HEK293T (cell line): ENCODE measurements around the gene CEACAM6.

Experiments
- CTCF ChIA-PET: fragments of 350-600 bp; formaldehyde crosslinking; extraction: SDS; loops from one replicate; lab custom pipeline; 2021; ENCODE audit warnings: antibody characterized with exemption, inconsistent platforms; lab: Yijun Ruan, JAX
- POLR2A ChIA-PET: fragments of 350-600 bp; formaldehyde crosslinking; extraction: SDS; loops from one replicate; lab custom pipeline; 2020; ENCODE audit warnings: antibody characterized with exemption, inconsistent platforms; lab: Yijun Ruan, JAX
- DNase-seq: peaks from one replicate; pipeline ENCODE4 v3.0.0; 2012; ENCODE audit warnings: mixed read lengths; ENCODE audit errors: extremely low spot score
- ARNT ChIP-seq: fragments of 450-650 bp; IDR thresholded peaks from 2 replicates; pipeline ENCODE4 v1.6.1; 2017; ENCODE audit warnings: mild to moderate bottlenecking
- BHLHE40 ChIP-seq: fragments of 450-650 bp; IDR thresholded peaks from 2 replicates; pipeline ENCODE4 v1.6.1; 2016; ENCODE audit warnings: mild to moderate bottlenecking, moderate library complexity, borderline replicate concordance
- CTBP1 ChIP-seq: fragments of 450-650 bp; IDR thresholded peaks from 2 replicates; pipeline ENCODE4 v1.6.1; 2016; ENCODE audit warnings: borderline replicate concordance
- ELF4 ChIP-seq: fragments of 450-650 bp; IDR thresholded peaks from 2 replicates; pipeline ENCODE4 v1.6.1; 2017; ENCODE audit warnings: antibody characterized with exemption
- FOXA1 ChIP-seq: fragments of 450-650 bp; IDR thresholded peaks from 2 replicates; pipeline ENCODE4 v1.6.1; 2016; ENCODE audit warnings: mild to moderate bottlenecking
- FOXK2 ChIP-seq: fragments of 450-650 bp; IDR thresholded peaks from 2 replicates; pipeline ENCODE4 v1.6.1; 2016; ENCODE audit warnings: mild to moderate bottlenecking
- FOXM1 ChIP-seq: fragments of 450-650 bp; IDR thresholded peaks from 2 replicates; pipeline ENCODE4 v1.6.1; 2017; ENCODE audit warnings: mild to moderate bottlenecking, borderline replicate concordance
- HDGF ChIP-seq: fragments of 450-650 bp; IDR thresholded peaks from 2 replicates; pipeline ENCODE4 v1.6.1; 2017; ENCODE audit warnings: antibody characterized with exemption, borderline replicate concordance
- L3MBTL2 ChIP-seq: fragments of 450-650 bp; conservative IDR thresholded peaks from 2 replicates; pipeline ENCODE4 v1.6.1; 2016; ENCODE audit warnings: mild to moderate bottlenecking
- LEF1 ChIP-seq: fragments of 450-650 bp; IDR thresholded peaks from 2 replicates; pipeline ENCODE4 v1.6.1; 2017; ENCODE audit warnings: mild to moderate bottlenecking, borderline replicate concordance
- NFRKB ChIP-seq: fragments of 450-650 bp; IDR thresholded peaks from 2 replicates; pipeline ENCODE4 v1.6.1; 2016; ENCODE audit warnings: mild to moderate bottlenecking, moderate library complexity
- SP1 ChIP-seq: fragments of 450-650 bp; IDR thresholded peaks from 2 replicates; pipeline ENCODE4 v1.6.1; 2017
- SUZ12 ChIP-seq: fragments of 450-650 bp; IDR thresholded peaks from 2 replicates; pipeline ENCODE4 v1.6.1; 2016; ENCODE audit warnings: mild to moderate bottlenecking
- TARDBP ChIP-seq: fragments of 450-650 bp; IDR thresholded peaks from 2 replicates; pipeline ENCODE4 v1.6.1; 2016
- ZNF384 ChIP-seq: fragments of 450-650 bp; IDR thresholded peaks from 2 replicates; pipeline ENCODE4 v1.6.1; 2016
- TF ChIP-seq, protein P1 (sequence below): fragments of 450-650 bp; IDR thresholded peaks from 2 replicates; pipeline ENCODE4 v1.6.1; 2016

Gene CEACAM6

DNA sequence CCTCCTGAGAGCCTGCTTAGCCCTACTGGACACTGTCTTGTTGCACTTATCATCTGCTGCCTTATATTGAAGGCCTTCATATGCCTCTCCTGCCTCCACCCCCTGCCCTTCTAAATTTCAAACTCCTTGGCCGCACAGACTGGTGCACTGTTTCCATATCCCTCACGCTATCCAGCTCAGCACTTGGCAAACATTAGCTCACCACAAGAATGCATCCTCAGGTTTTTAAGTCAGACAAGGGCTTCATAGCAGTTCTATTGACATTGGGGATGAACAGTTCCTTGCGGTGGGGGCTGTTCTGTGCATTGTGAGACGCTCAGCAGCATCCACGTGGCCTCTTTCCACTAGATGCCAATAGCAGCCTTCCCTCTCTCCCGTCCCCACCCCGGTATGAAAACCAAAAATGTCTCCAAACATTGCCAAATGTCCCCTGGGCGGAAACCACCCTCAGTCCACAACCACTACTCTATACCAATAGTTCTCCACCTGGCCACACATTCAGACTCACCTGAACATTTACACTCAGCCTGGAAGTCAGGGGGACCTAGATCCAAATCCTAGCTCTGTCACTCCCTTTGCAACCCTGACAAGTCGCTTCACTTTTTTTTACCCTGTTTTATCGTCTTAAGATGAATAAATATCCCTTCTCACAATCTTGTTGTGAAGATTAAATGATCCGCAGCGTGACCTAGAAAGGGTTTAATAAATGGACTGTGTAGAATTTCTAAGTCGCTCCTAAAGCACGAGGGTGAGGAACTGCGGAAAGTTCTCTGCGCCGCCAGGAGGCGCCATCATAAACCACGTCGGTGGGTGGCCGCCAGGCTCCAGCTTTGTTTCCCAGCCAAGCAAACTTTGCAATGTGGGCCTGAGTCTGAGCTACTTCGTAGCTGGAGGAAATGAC, 37.4 kb downstream of the CEACAM6 start:
- TF ChIP-seq FOXK2 (no peak), L3MBTL2 (no peak), LEF1 (no peak), NFRKB (no peak), ZNF384 (no peak), SUZ12 (no peak), ARNT (no peak), CTBP1 (no peak), FOXA1 (no peak), ELF4 (no peak), BHLHE40 (no peak), TARDBP (no peak), SP1 (no peak)
- TF ChIP-seq, protein P1, sequence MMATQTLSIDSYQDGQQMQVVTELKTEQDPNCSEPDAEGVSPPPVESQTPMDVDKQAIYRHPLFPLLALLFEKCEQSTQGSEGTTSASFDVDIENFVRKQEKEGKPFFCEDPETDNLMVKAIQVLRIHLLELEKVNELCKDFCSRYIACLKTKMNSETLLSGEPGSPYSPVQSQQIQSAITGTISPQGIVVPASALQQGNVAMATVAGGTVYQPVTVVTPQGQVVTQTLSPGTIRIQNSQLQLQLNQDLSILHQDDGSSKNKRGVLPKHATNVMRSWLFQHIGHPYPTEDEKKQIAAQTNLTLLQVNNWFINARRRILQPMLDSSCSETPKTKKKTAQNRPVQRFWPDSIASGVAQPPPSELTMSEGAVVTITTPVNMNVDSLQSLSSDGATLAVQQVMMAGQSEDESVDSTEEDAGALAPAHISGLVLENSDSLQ: no peak
- POLR2A ChIA-PET: no interaction called here
- CTCF ChIA-PET: interaction anchor here (0.5 to 2.5 kb wide), 18 partner anchors 8 to 145 kb away, joined by 3 to 12 read pairs (median 4); no protein-coding TSS in a partner anchor
- DNase-seq: peak; percentile 72

DNA sequence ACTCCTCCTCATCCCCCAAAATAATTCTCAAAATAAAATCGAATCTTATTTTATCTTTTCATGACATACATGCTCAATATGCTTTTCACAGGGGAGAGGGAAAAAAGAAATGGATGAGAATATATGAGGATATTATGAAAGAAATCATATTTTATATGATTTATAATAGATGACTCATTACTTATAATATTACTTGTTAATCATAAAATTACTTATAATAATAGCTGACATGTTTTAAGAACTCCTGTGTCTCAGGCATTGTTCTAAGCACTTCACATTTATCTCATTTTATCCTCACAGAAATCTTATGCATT, 38.0 kb downstream of the CEACAM6 start:
- ChIA-PET POLR2A (no interaction called here), CTCF (interaction anchor here (0.7 to 2.5 kb wide), 14 partner anchors 9 to 138 kb away, joined by 3 to 12 read pairs (median 4); no protein-coding TSS in a partner anchor)
- TF ChIP-seq FOXM1: no peak
- TF ChIP-seq FOXA1: no peak
- TF ChIP-seq ZNF384: no peak
- TF ChIP-seq TARDBP: no peak
- no peak for DNase-seq

DNA sequence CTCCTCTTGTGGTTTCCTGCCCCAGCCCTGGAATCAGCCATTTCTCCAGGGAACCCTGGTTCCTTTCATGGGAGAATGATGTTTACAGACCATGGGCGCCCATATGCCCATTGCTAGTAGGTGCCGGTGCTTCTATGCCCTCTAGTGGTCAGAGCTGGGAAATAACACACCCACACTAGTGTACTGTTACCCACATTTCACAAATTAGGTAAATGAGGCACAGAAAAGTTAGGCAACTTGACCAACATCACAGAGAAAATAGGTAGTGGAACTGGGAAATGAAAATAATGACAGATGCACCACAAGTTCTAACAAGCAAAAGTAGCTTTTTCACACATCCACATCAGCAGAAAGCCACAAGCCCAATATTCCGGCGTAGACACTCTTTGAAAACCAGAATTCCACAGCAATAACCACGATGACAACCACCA, 39.7 kb downstream of the CEACAM6 start:
- no peak for TF ChIP-seq FOXM1
- POLR2A ChIA-PET: no interaction called here
- CTCF ChIA-PET: interaction anchor here (1.0 to 2.2 kb wide), 14 partner anchors 10 to 158 kb away, joined by 3 to 11 read pairs (median 5); no protein-coding TSS in a partner anchor
- peak; percentile 27 for DNase-seq

DNA sequence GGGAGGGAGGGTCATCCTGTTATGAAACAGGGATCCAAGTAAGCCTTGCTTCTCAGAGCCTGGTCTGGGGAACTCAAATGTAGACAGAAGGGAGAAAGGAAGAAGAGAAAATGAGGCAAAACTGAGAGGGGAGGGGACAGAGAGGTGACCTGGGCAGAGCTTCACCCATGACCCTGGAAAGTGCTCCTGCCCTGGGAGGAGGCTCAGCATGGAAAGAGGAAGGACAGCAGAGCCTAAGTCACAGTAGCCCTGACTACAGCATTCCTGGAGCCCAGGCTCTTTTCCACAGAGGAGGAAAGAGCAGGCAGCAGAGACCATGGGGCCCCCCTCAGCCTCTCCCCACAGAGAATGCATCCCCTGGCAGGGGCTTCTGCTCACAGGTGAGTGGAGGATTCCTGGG, 41.0 kb downstream of the CEACAM6 start, which contains the start of gene CEACAM3:
TSS of gene CEACAM3 (plus strand) at position 226 of the 400 bp plus-strand sequence. CDS start at position 317, 91 bp downstream.
- no peak for DNase-seq
- CTCF ChIA-PET: interaction anchor here (0.8 to 2.2 kb wide), 6 partner anchors 11 to 43 kb away, joined by 3 to 10 read pairs (median 5); no protein-coding TSS in a partner anchor
- POLR2A ChIA-PET: no interaction called here
- TF ChIP-seq, protein P1: no peak
- no peak for TF ChIP-seq ARNT
- TF ChIP-seq HDGF: no peak
- TF ChIP-seq ELF4: no peak
- no peak for TF ChIP-seq CTBP1
- TF ChIP-seq ZNF384: no peak
- no peak for TF ChIP-seq SUZ12
- TF ChIP-seq FOXK2: no peak
- no peak for TF ChIP-seq TARDBP
- TF ChIP-seq FOXA1: no peak
- no peak for TF ChIP-seq NFRKB
- TF ChIP-seq BHLHE40: no peak
- no peak for TF ChIP-seq FOXM1
- TF ChIP-seq SP1: no peak
- TF ChIP-seq L3MBTL2: no peak
- TF ChIP-seq LEF1: no peak

DNA sequence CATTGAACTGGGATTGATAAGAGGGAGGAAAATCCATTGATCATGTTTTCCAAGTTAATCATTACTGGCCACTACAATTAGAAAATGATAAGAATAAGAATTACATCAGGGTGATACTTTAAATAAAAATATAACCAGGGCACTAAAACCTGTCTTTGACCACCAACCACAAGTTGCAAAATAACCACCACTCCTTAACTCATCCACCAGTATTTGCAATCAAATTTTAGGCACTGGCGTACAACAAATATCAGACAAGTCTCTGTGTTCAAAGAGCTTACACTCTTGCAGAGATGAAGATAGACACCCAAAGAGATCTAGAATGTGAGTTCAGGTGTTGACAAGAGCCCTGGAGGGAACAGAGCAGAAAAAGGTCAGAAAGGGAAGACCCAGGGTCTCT, 41.6 kb downstream of the CEACAM6 start:
- no peak for DNase-seq
- POLR2A ChIA-PET: no interaction called here
- TF ChIP-seq TARDBP: no peak
- TF ChIP-seq ELF4: no peak
- no peak for TF ChIP-seq FOXK2
- no peak for TF ChIP-seq LEF1
- TF ChIP-seq HDGF: no peak
- TF ChIP-seq BHLHE40: no peak
- no peak for TF ChIP-seq CTBP1
- TF ChIP-seq FOXA1: no peak
- no peak for TF ChIP-seq FOXM1
- TF ChIP-seq ARNT: no peak
- TF ChIP-seq, protein P1: no peak
- TF ChIP-seq SP1: no peak
- TF ChIP-seq NFRKB: no peak
- no peak for TF ChIP-seq ZNF384
- no peak for TF ChIP-seq SUZ12
- no peak for TF ChIP-seq L3MBTL2
- CTCF ChIA-PET: no interaction called here

DNA sequence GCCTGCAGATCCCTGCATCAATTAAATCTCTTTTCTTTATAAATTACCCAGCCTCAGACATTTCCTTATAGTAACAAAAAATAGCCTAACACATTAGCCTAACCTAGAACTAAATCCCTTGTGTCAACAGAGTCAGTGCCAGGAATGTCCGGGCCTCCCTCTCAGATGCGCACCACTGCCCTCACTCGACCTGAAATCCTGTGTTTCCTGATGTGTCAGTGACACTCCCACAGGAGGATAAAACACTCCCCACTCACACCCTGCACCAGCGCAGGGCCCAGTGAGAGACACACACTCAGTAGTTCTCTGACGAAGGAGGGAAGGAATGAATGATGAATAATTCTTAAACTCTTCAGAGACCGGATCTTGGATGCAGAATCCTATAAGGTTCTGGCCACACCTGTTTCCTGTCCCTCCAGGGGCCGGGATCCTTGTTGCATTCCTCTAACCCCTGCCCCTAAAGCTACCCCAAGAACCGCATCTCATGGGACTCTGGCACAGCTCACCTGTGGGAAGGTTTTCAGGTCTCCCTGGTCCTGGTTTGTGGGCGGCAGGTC, 44.2 kb downstream of the CEACAM6 start:
- ChIA-PET CTCF (no interaction called here), POLR2A (no interaction called here)
- DNase-seq: no peak
- TF ChIP-seq CTBP1 (no peak), ARNT (no peak), ELF4 (no peak), HDGF (no peak), L3MBTL2 (no peak), FOXM1 (no peak), FOXK2 (no peak), SP1 (no peak)
